ENCODE measurements around the gene JAZF1. TPM values are rescaled to one million over a fixed set of nuclear protein-coding genes. Genes with fewer than 3 reads are reported as not detected.

JAZF1 gene
- total RNA-seq, 2 donors from 2014 or later, result 33.6 to 39.8 TPM

DNA sequence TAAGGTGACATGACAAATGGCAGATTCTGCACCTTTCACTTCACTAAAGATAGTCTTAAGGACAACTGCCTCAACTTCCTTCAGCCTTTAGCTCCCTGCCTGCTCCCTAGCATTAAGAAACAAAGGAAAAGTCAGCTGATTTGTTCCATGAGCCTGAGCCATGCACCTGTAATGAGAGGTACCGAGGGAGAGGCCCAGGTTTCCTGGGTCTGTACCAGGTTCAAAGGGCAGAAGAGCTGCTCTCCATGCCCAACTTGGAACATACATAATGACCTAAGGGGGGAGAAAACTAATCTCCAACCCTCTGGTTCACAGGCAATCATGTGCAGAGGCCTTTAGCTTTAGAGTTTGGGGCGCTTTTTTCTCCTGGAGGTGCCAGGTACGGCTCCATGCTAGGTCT lies 111.2 kb downstream of the JAZF1 start:
- intact Hi-C loops (cut with DNase I), result no loop called here
- no peak for DNase-seq (ENCODE audit: low spot score)

- no peak for DNase-seq (ENCODE audit: low spot score)
- intact Hi-C loops (cut with DNase I), result no loop called here
Observed at GRCh38 chr7:28068811-28069216, 111.8 kb downstream of the JAZF1 start.

- no peak for DNase-seq (ENCODE audit: low spot score)
- intact Hi-C loops (cut with DNase I), result no loop called here
Observed at GRCh38 chr7:28067171-28067570, 113.4 kb downstream of the JAZF1 start.

DNA sequence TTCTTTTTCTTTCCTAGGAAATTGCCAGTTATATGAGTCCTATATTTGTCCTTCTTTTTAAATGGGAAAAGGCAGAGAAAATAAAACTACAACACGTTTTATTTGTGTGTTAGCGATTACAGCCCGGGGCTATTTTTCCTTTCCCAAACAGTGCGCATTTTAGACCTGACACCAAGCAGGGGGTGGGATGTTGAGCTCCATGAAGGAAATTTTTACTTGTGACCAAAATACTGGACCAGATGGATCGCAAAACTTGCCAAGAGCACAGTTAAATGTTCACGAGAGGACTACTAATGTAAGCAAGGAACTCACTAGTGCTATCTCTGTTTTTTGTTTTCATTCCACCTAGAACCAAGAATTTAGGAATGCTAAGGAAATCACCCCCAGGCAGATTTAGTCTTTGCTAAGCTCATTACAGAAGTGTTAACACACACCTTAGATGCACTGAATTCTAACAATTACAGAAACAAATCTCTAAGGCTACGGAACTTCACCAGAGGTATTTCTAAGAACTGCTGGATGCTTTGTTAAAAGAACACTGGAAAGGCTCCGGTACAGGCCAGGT lies 114.8 kb downstream of the JAZF1 start:
- intact Hi-C loops (cut with DNase I), result no loop called here
- no peak for DNase-seq (ENCODE audit: low spot score)

GRCh38 chr7:28065308-28065707 lies 115.3 kb downstream of the JAZF1 start:
- no peak for DNase-seq (ENCODE audit: low spot score)
- intact Hi-C loops (cut with DNase I), result no loop called here

DNA sequence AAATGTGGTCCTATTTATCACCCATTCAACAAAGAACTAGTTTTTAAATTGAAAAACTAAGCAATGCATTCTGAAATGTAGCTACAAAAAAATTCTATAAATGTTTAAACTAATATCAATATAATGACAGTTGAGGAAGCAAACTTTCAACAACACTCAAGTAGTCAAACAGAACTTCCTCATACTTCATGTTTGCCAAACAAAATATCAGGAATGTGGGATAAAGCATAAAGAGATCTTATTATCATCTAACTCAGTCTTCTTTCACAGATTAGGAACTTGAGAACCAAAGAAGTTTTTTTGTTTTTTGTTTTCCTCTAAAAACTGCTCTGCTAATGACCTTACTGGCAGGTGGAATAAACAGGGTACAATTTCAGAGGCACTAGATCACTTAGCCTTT lies 116.2 kb downstream of the JAZF1 start:
- no peak for DNase-seq (ENCODE audit: low spot score)
- intact Hi-C loops (cut with DNase I), result no loop called here

DNA sequence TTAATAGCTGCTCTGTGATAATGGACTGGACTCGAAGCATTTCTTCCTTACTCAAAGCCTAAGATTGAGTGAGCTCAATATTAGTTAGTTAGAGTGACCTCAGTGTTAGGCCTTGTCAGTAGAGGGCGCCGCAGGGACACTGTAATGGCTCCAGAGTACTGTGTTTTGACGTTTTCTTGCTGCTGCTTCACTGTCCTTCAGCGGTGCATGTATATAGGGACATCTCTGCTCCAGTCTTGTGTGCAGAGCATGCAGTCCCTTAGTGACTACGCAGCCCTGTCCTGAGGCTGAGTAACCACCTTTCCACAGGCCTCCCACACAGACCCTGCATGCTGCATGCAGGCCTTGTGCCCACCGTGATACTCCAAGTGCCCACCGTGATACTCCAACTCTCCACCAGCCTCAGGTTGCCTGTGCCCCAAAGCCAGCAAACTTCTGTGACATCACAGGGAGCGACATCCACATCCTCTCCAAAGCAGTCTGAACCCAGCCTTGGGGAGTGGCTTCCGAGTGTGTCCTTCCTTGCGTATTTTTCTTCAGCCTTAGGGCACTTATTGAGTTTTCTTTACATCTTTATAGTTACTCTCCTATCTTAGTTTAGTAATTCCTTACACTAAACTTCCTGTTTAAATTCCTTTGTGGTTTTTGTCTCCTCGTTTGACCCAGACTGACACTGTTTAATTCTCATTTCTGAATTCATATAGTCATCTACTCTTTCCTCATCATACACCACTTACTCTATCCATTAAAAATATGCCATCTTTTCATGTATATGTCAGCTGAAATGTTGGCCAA lies 118.2 kb downstream of the JAZF1 start:
- DNase-seq (ENCODE audit: low spot score), result peak; percentile 85
- intact Hi-C loops (cut with DNase I), result no loop called here

- DNase-seq (ENCODE audit: low spot score), result no peak
- intact Hi-C loops (cut with DNase I), result no loop called here
Observed at GRCh38 chr7:28061824-28062196, 118.8 kb downstream of the JAZF1 start.

GRCh38 chr7:28060371-28060950 lies 120.1 kb downstream of the JAZF1 start:
- intact Hi-C loops (cut with DNase I), result no loop called here
- no peak for DNase-seq (ENCODE audit: low spot score)

- intact Hi-C loops (cut with DNase I), result no loop called here
- no peak for DNase-seq (ENCODE audit: low spot score)
Observed at GRCh38 chr7:28055161-28055544, 125.4 kb downstream of the JAZF1 start.

- no peak for DNase-seq (ENCODE audit: low spot score)
- intact Hi-C loops (cut with DNase I), result no loop called here
Observed at GRCh38 chr7:28054531-28055160, 125.9 kb downstream of the JAZF1 start.

- DNase-seq (ENCODE audit: low spot score), result no peak
- intact Hi-C loops (cut with DNase I), result no loop called here
Observed at GRCh38 chr7:28052933-28053332, 127.7 kb downstream of the JAZF1 start.

GRCh38 chr7:28048694-28049093 lies 131.9 kb downstream of the JAZF1 start:
- intact Hi-C loops (cut with DNase I), result no loop called here
- DNase-seq (ENCODE audit: low spot score), result no peak

- intact Hi-C loops (cut with DNase I), result no loop called here
- no peak for DNase-seq (ENCODE audit: low spot score)
Observed at GRCh38 chr7:28046035-28046434, 134.6 kb downstream of the JAZF1 start.

DNA sequence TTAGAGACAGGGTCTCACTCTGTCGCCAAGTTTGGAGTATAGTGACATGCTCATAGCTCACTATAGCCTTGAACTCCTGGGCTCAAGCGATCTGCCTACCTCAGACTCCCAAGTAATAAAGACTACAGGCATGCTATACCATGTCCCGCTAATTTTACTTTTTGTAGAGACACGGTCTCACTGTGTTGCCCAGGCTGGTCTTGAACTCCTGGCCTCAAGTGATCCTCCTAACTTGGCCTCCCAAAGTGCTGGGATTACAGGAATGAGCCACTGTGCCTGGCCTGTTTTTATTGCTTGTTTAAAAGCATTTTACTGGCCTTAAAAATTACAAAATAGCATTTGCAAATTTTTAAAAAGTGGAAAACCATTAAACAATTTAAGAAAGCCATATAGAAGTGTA lies 135.0 kb downstream of the JAZF1 start:
- no peak for DNase-seq (ENCODE audit: low spot score)
- intact Hi-C loops (cut with DNase I), result no loop called here

DNA sequence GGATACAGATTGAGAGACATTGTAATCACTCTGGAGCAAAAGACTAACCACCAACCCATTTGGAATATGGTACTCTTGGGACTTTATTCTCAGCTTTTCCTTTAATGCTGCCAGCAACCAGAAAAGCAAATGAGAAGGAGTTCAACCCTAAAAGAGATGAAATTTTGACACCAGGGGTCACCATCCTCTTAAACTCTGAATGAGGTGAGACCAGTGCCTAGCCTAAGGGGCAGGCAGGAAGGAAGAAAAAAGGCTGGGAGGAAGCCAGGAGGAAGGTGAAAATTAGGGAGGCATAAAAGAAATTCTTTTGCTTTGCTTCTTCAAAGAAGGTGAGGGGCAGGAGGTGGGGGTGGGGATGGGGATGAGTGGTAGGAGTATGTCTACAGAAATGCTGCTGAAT lies 135.8 kb downstream of the JAZF1 start:
- no peak for DNase-seq (ENCODE audit: low spot score)
- intact Hi-C loops (cut with DNase I), result loop anchor here in 1 of 2 donors (5.0 kb wide), 1 partner anchor 32 kb away; no protein-coding TSS in a partner anchor

DNA sequence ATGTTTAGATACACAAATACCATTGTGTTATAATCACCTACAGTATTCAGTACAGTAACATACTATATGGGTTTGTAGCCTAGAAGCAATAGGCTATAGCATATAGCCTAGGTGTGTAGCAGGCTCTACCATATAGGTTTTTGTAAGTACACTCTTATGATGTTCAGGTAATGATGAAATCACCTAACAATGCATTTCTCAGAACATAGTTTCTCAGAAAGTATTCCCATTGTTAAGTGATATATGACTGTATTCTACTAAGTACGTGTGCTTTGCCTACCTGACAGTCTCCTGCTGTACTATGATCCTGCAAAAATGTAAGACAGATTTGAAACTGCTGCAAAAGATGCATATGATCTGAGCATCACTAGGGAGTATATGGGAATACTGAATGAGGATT lies 137.9 kb downstream of the JAZF1 start:
- intact Hi-C loops (cut with DNase I), result loop anchor here in 1 of 2 donors (5.0 kb wide), 1 partner anchor 35 kb away; no protein-coding TSS in a partner anchor
- DNase-seq (ENCODE audit: low spot score), result no peak

DNA sequence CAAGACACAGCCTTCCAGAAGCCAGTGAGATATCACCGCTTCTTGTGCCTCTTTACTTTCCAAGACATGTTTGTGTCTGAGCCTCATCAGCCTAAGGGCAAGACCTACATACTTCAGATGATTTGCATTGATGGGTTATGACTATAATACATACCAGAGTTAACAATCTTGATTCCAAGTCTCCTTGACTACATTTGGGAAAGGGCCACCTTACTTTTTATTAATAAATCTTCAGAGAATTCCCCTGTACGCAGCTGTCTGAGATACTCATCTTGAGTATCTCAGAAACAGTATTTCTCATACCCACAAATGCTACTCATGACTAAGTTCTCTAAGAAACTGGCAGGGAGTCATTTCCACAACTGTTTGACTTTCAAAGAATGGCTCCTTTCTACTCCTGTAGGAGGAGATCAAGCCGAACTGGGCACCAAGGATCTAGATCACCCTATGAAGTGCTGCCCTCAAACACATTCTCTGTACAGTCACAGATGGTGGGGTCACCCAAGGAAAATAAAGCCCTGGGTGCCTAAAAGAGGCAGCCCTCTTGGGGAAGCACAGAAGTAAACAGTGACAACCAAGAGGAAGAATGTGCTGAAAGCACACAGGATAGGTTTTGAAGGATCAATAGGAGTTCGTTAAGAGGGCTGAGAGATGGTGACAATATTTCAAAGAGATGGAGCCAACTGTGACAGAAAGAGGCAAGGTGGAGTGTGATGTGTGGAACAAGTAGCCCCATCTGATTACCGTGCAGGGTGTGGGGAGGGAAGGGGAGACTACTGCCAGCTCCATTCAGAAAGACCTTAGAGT lies 138.9 kb downstream of the JAZF1 start:
- intact Hi-C loops (cut with DNase I), result loop anchor here in 1 of 2 donors (5.0 kb wide), 1 partner anchor 36 kb away; no protein-coding TSS in a partner anchor
- DNase-seq (ENCODE audit: low spot score), result no peak

DNA sequence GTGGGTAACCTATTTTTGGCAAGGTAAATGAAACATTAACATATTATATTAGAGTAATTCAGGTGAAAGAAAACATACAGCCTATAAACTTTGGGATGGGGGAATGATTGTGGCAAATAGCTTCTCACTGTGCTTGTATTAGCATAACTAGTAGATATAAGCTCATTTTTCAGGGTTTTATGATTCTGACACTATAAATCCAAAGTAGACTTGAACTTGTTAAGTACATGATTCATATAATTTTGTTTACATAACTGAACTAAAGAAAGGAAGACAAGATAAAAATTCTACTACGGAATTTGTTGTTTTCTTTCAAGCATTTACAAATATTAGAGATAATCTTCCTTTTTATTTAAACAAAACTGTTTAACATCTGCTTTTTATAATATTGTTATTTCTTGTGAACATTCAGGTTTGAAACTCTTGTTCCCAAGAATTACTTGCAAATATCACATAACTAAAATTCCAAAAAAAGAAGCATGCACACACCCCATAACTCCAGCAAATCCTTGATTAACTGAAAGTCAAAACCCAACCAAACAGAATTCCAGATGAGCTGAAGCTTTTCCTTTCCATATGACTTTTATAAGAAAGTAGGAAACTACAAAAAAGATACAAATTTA lies 142.3 kb downstream of the JAZF1 start:
- DNase-seq (ENCODE audit: low spot score), result no peak
- intact Hi-C loops (cut with DNase I), result no loop called here

All from posterior vena cava (tissue), 2 donors.